DND-41 (cell line): ENCODE results near the gene ARHGEF38.

Experiments
- EZH2 ChIP-seq: IDR thresholded peaks from 3 replicates; pipeline ENCODE4 v1.6.1; 2012; ENCODE audit warnings: borderline replicate concordance, low read depth, mild to moderate bottlenecking, moderate library complexity, low read length, inconsistent platforms; ENCODE audit not compliant: severe bottlenecking
- TF ChIP-seq, protein P1 (sequence below): IDR thresholded peaks from 2 replicates; pipeline ENCODE4 v1.5.1; 2012; ENCODE audit warnings: borderline replicate concordance, low read length, moderate library complexity, mild to moderate bottlenecking; ENCODE audit not compliant: poor library complexity, severe bottlenecking; ENCODE audit errors: extremely low read depth

DNA sequence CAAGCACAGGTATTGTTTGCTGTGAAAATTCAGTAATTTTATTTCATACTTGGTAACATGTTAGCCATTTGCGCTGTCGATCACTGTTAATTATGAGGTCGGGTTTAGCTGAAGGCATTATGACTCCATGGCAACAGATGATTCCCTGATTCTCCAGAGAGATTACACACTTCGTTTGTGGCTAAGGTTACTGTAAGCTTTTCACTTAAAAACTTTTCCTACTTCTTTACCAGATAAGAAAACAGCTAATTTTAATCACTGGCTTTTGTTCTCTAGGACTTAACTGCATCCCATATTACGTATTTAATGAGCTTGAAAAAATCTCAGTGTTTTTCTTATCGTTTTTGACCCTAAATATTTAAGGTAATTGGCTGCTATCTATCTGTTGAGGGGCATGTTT lies 158.3 kb downstream of the ARHGEF38 start:
- TF ChIP-seq, protein P1, sequence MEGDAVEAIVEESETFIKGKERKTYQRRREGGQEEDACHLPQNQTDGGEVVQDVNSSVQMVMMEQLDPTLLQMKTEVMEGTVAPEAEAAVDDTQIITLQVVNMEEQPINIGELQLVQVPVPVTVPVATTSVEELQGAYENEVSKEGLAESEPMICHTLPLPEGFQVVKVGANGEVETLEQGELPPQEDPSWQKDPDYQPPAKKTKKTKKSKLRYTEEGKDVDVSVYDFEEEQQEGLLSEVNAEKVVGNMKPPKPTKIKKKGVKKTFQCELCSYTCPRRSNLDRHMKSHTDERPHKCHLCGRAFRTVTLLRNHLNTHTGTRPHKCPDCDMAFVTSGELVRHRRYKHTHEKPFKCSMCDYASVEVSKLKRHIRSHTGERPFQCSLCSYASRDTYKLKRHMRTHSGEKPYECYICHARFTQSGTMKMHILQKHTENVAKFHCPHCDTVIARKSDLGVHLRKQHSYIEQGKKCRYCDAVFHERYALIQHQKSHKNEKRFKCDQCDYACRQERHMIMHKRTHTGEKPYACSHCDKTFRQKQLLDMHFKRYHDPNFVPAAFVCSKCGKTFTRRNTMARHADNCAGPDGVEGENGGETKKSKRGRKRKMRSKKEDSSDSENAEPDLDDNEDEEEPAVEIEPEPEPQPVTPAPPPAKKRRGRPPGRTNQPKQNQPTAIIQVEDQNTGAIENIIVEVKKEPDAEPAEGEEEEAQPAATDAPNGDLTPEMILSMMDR: no peak
- TF ChIP-seq EZH2: no peak
